ENCODE measurements around the gene TRIO.

TRIO gene

GRCh38 chr5:14110680-14111079, 32.5 kb upstream of the TRIO start:
- Histone ChIP-seq H3K4me1 (ENCODE audit: control insufficient read depth, insufficient read depth, low read length) (peaks cover 6% of the 10 kb centered on the region), H3K27me3 (ENCODE audit: control insufficient read depth, insufficient read depth, low read length) (no peaks in the 10 kb centered on the region), H3K9ac (ENCODE audit: low read length) (no peak overlapping the region), H3K27ac (ENCODE audit: low read depth, low read length) (no peak overlapping the region), H3K36me3 (ENCODE audit: control insufficient read depth, insufficient read depth, low read length) (no peaks in the 10 kb centered on the region), H3K4me3 (ENCODE audit: low read length) (no peak overlapping the region)

GRCh38 chr5:14112998-14113652, 30.0 kb upstream of the TRIO start:
- peaks cover 3% of the 10 kb centered on the region for H3K4me1 ChIP-seq (ENCODE audit: control insufficient read depth, insufficient read depth, low read length)
- no peaks in the 10 kb centered on the region for H3K27me3 ChIP-seq (ENCODE audit: control insufficient read depth, insufficient read depth, low read length)
- no peak overlapping the region for H3K27ac ChIP-seq (ENCODE audit: low read depth, low read length)
- H3K9ac ChIP-seq (ENCODE audit: low read length) = no peak overlapping the region
- H3K36me3 ChIP-seq (ENCODE audit: control insufficient read depth, insufficient read depth, low read length) = no peaks in the 10 kb centered on the region
- no peak overlapping the region for H3K4me3 ChIP-seq (ENCODE audit: low read length)

GRCh38 chr5:14114615-14115251, 28.4 kb upstream of the TRIO start:
- no peak overlapping the region for H3K27ac ChIP-seq (ENCODE audit: low read depth, low read length)
- H3K4me3 ChIP-seq (ENCODE audit: low read length) = no peak overlapping the region
- no peaks in the 10 kb centered on the region for H3K27me3 ChIP-seq (ENCODE audit: control insufficient read depth, insufficient read depth, low read length)
- no peak overlapping the region for H3K9ac ChIP-seq (ENCODE audit: low read length)
- no peaks in the 10 kb centered on the region for H3K36me3 ChIP-seq (ENCODE audit: control insufficient read depth, insufficient read depth, low read length)
- no peaks in the 10 kb centered on the region for H3K4me1 ChIP-seq (ENCODE audit: control insufficient read depth, insufficient read depth, low read length)

GRCh38 chr5:14115323-14115895, 27.7 kb upstream of the TRIO start:
- H3K9ac ChIP-seq (ENCODE audit: low read length) = no peak overlapping the region
- no peaks in the 10 kb centered on the region for H3K36me3 ChIP-seq (ENCODE audit: control insufficient read depth, insufficient read depth, low read length)
- H3K27ac ChIP-seq (ENCODE audit: low read depth, low read length) = no peak overlapping the region
- H3K27me3 ChIP-seq (ENCODE audit: control insufficient read depth, insufficient read depth, low read length) = no peaks in the 10 kb centered on the region
- H3K4me3 ChIP-seq (ENCODE audit: low read length) = no peak overlapping the region
- H3K4me1 ChIP-seq (ENCODE audit: control insufficient read depth, insufficient read depth, low read length) = no peaks in the 10 kb centered on the region

GRCh38 chr5:14118551-14119320, 24.4 kb upstream of the TRIO start:
- no peak overlapping the region for H3K4me3 ChIP-seq (ENCODE audit: low read length)
- H3K9ac ChIP-seq (ENCODE audit: low read length) = no peak overlapping the region
- H3K27ac ChIP-seq (ENCODE audit: low read depth, low read length) = no peak overlapping the region
- no peaks in the 10 kb centered on the region for H3K4me1 ChIP-seq (ENCODE audit: control insufficient read depth, insufficient read depth, low read length)
- H3K36me3 ChIP-seq (ENCODE audit: control insufficient read depth, insufficient read depth, low read length) = no peaks in the 10 kb centered on the region
- no peaks in the 10 kb centered on the region for H3K27me3 ChIP-seq (ENCODE audit: control insufficient read depth, insufficient read depth, low read length)

GRCh38 chr5:14120176-14120575, 23.0 kb upstream of the TRIO start:
- Histone ChIP-seq H3K36me3 (ENCODE audit: control insufficient read depth, insufficient read depth, low read length) (no peaks in the 10 kb centered on the region), H3K27ac (ENCODE audit: low read depth, low read length) (no peak overlapping the region), H3K27me3 (ENCODE audit: control insufficient read depth, insufficient read depth, low read length) (no peaks in the 10 kb centered on the region), H3K4me1 (ENCODE audit: control insufficient read depth, insufficient read depth, low read length) (no peaks in the 10 kb centered on the region), H3K9ac (ENCODE audit: low read length) (no peak overlapping the region), H3K4me3 (ENCODE audit: low read length) (no peak overlapping the region)

- Histone ChIP-seq H3K4me1 (ENCODE audit: control insufficient read depth, insufficient read depth, low read length) (no peaks in the 10 kb centered on the region), H3K9ac (ENCODE audit: low read length) (no peak overlapping the region), H3K27ac (ENCODE audit: low read depth, low read length) (no peak overlapping the region), H3K36me3 (ENCODE audit: control insufficient read depth, insufficient read depth, low read length) (no peaks in the 10 kb centered on the region), H3K4me3 (ENCODE audit: low read length) (no peak overlapping the region), H3K27me3 (ENCODE audit: control insufficient read depth, insufficient read depth, low read length) (no peaks in the 10 kb centered on the region)
Measured at GRCh38 chr5:14121552-14121951, 21.6 kb upstream of the TRIO start.

- Histone ChIP-seq H3K27ac (ENCODE audit: low read depth, low read length) (no peak overlapping the region), H3K4me3 (ENCODE audit: low read length) (no peak overlapping the region), H3K4me1 (ENCODE audit: control insufficient read depth, insufficient read depth, low read length) (no peaks in the 10 kb centered on the region), H3K9ac (ENCODE audit: low read length) (no peak overlapping the region), H3K27me3 (ENCODE audit: control insufficient read depth, insufficient read depth, low read length) (no peaks in the 10 kb centered on the region), H3K36me3 (ENCODE audit: control insufficient read depth, insufficient read depth, low read length) (no peaks in the 10 kb centered on the region)
Measured at GRCh38 chr5:14122089-14122488, 21.1 kb upstream of the TRIO start.

- Histone ChIP-seq H3K9ac (ENCODE audit: low read length) (no peak overlapping the region), H3K4me1 (ENCODE audit: control insufficient read depth, insufficient read depth, low read length) (no peaks in the 10 kb centered on the region), H3K4me3 (ENCODE audit: low read length) (no peak overlapping the region), H3K27ac (ENCODE audit: low read depth, low read length) (no peak overlapping the region), H3K27me3 (ENCODE audit: control insufficient read depth, insufficient read depth, low read length) (no peaks in the 10 kb centered on the region), H3K36me3 (ENCODE audit: control insufficient read depth, insufficient read depth, low read length) (no peaks in the 10 kb centered on the region)
Measured at GRCh38 chr5:14123551-14123950, 19.6 kb upstream of the TRIO start.

GRCh38 chr5:14123974-14124482, 19.1 kb upstream of the TRIO start:
- Histone ChIP-seq H3K27ac (ENCODE audit: low read depth, low read length) (no peak overlapping the region), H3K36me3 (ENCODE audit: control insufficient read depth, insufficient read depth, low read length) (no peaks in the 10 kb centered on the region), H3K9ac (ENCODE audit: low read length) (no peak overlapping the region), H3K4me1 (ENCODE audit: control insufficient read depth, insufficient read depth, low read length) (no peaks in the 10 kb centered on the region), H3K4me3 (ENCODE audit: low read length) (no peak overlapping the region), H3K27me3 (ENCODE audit: control insufficient read depth, insufficient read depth, low read length) (no peaks in the 10 kb centered on the region)

GRCh38 chr5:14125262-14125661, 17.9 kb upstream of the TRIO start:
- Histone ChIP-seq H3K27me3 (ENCODE audit: control insufficient read depth, insufficient read depth, low read length) (no peaks in the 10 kb centered on the region), H3K9ac (ENCODE audit: low read length) (no peak overlapping the region), H3K4me3 (ENCODE audit: low read length) (no peak overlapping the region), H3K36me3 (ENCODE audit: control insufficient read depth, insufficient read depth, low read length) (no peaks in the 10 kb centered on the region), H3K4me1 (ENCODE audit: control insufficient read depth, insufficient read depth, low read length) (no peaks in the 10 kb centered on the region), H3K27ac (ENCODE audit: low read depth, low read length) (no peak overlapping the region)

GRCh38 chr5:14127587-14127986, 15.6 kb upstream of the TRIO start:
- no peak overlapping the region for H3K27ac ChIP-seq (ENCODE audit: low read depth, low read length)
- no peak overlapping the region for H3K9ac ChIP-seq (ENCODE audit: low read length)
- no peaks in the 10 kb centered on the region for H3K36me3 ChIP-seq (ENCODE audit: control insufficient read depth, insufficient read depth, low read length)
- H3K4me1 ChIP-seq (ENCODE audit: control insufficient read depth, insufficient read depth, low read length) = no peaks in the 10 kb centered on the region
- no peak overlapping the region for H3K4me3 ChIP-seq (ENCODE audit: low read length)
- no peaks in the 10 kb centered on the region for H3K27me3 ChIP-seq (ENCODE audit: control insufficient read depth, insufficient read depth, low read length)

Data from rectal smooth muscle tissue (tissue), 1 donor.